ENCODE measurements around the gene TRMT61B. TPM values are rescaled to one million over a fixed set of nuclear protein-coding genes. Genes with fewer than 3 reads are reported as not detected.

The TRMT61B gene
- total and polyA plus RNA-seq, 2 of the 13 experiments (the other 11 are each of a cell fraction or from before 2014, with no cell fraction given) = 19.7 to 23.5 TPM

- no peak for TF ChIP-seq ZBTB40 (IDR thresholded peaks at IDR 0.05)
- 0 out of 2 replicates have a peak, but pooled peaks have one; percentile 4 for TF ChIP-seq ZBTB40 (CRISPR knock-in tag; IDR thresholded peaks at IDR 0.05)
- TF ChIP-seq CBFB (CRISPR knock-in tag; IDR thresholded peaks at IDR 0.05) = no peak
- TF ChIP-seq HDAC6 (IDR thresholded peaks at IDR 0.05; ENCODE audit: low read depth, low read length) = no peak
- TF ChIP-seq SALL2 (CRISPR knock-in tag; IDR thresholded peaks at IDR 0.05) = no peak
- TF ChIP-seq ZNF713 (CRISPR knock-in tag; IDR thresholded peaks at IDR 0.05) = no peak
- TF ChIP-seq TRIM22 (IDR thresholded peaks at IDR 0.05) = no peak
- TF ChIP-seq SMAD9 (CRISPR knock-in tag; IDR thresholded peaks at IDR 0.05) = no peak; the same call in 1 of the 2 replicates
- peak; percentile 79 for TF ChIP-seq ASH2L (IDR thresholded peaks at IDR 0.05; ENCODE audit: insufficient read length, low read depth, low read length)
- TF ChIP-seq LCORL (IDR thresholded peaks at IDR 0.05) = no peak
- peak; percentile 39; the same call in 1 of the 2 replicates for TF ChIP-seq LCORL (CRISPR knock-in tag; IDR thresholded peaks at IDR 0.05)
- TF ChIP-seq IRF1 (CRISPR knock-in tag; IDR thresholded peaks at IDR 0.05; ENCODE audit: low read depth) = no peak
- no peak for TF ChIP-seq SSRP1 (CRISPR knock-in tag; IDR thresholded peaks at IDR 0.05)
- TF ChIP-seq RFX1 (IDR thresholded peaks at IDR 0.05) = no peak
- TF ChIP-seq KLF13 (CRISPR knock-in tag; IDR thresholded peaks at IDR 0.05) = no peak
- TF ChIP-seq RXRA (CRISPR knock-in tag; IDR thresholded peaks at IDR 0.05) = no peak
- no peak for TF ChIP-seq MEF2D (CRISPR knock-in tag; IDR thresholded peaks at IDR 0.05)
- TF ChIP-seq NR0B2 (CRISPR knock-in tag; IDR thresholded peaks at IDR 0.05) = no peak
- no peak for TF ChIP-seq SOX5 (CRISPR knock-in tag; IDR thresholded peaks at IDR 0.05; ENCODE audit: borderline replicate concordance)
- TF ChIP-seq PHB2 (IDR thresholded peaks at IDR 0.05; ENCODE audit: partially characterized antibody) = no peak
- no peak for TF ChIP-seq SNRNP70 (IDR thresholded peaks at IDR 0.05; ENCODE audit: low read depth, low read length)
Measured at GRCh38 chr2:28895189-28895893, 25.2 kb upstream of the TRMT61B start (continued).
